GM21723 (cell line): ENCODE results near the gene HELT.
"Not testable (repeated sequence)": the region's sequence is repeated elsewhere in the genome, so short reads cannot be mapped to it uniquely, and the experiment has no call there.

ENCODE experiments used
- ATAC-seq: cut with Tn5 transposase; IDR thresholded peaks from one replicate; pipeline ENCODE4 v1.9.1; 2021; ENCODE audit warnings: mild to moderate bottlenecking, moderate library complexity; ENCODE audit not compliant: unreplicated experiment

The HELT gene

GRCh38 chr4:185017964-185018772, at the start of gene HELT:
Gene HELT, plus strand, starts transcription at chr4:185018490. Its CDS starts 439 bp downstream, at chr4:185018929.
- ATAC-seq, result no peak

- no peak for ATAC-seq
Observed at GRCh38 chr4:184968784-184969201, 49.5 kb upstream of the HELT start.

GRCh38 chr4:184969610-184970009, 48.7 kb upstream of the HELT start:
- ATAC-seq, result no peak

- ATAC-seq, result no peak
Observed at GRCh38 chr4:184972991-184973390, 45.3 kb upstream of the HELT start.

GRCh38 chr4:184976348-184976747, 41.9 kb upstream of the HELT start:
- not testable (repeated sequence) for ATAC-seq

GRCh38 chr4:184977747-184978146, 40.5 kb upstream of the HELT start:
- ATAC-seq, result no peak

- no peak for ATAC-seq
Observed at GRCh38 chr4:184978211-184978610, 40.1 kb upstream of the HELT start.

GRCh38 chr4:184979461-184980124, 38.7 kb upstream of the HELT start:
- ATAC-seq, result no peak

GRCh38 chr4:184980261-184980660, 38.0 kb upstream of the HELT start:
- no peak for ATAC-seq

- ATAC-seq, result peak; percentile 87
Observed at GRCh38 chr4:184983672-184984356, 34.5 kb upstream of the HELT start.

- no peak for ATAC-seq
Observed at GRCh38 chr4:184987493-184988031, 30.7 kb upstream of the HELT start.

GRCh38 chr4:184988611-184989010, 29.7 kb upstream of the HELT start:
- no peak for ATAC-seq

- not testable (repeated sequence) for ATAC-seq
Observed at GRCh38 chr4:184989283-184989682, 29.0 kb upstream of the HELT start.

GRCh38 chr4:184990131-184990530, 28.2 kb upstream of the HELT start:
- ATAC-seq, result not testable (repeated sequence)

- ATAC-seq, result no peak
Observed at GRCh38 chr4:184991860-184992259, 26.4 kb upstream of the HELT start.

- ATAC-seq, result no peak
Observed at GRCh38 chr4:184992422-184992821, 25.9 kb upstream of the HELT start.

GRCh38 chr4:184993247-184993646, 25.0 kb upstream of the HELT start:
- no peak for ATAC-seq

GRCh38 chr4:184994010-184994622, 24.2 kb upstream of the HELT start:
- no peak for ATAC-seq

GRCh38 chr4:184994623-184995010, 23.7 kb upstream of the HELT start:
- ATAC-seq, result no peak

GRCh38 chr4:184997656-184998055, 20.6 kb upstream of the HELT start:
- not testable (repeated sequence) for ATAC-seq

- ATAC-seq, result no peak
Observed at GRCh38 chr4:185002784-185003183, 15.5 kb upstream of the HELT start.
